Epithelial cell of prostate (primary cell): Measurements from ENCODE around the gene ANO1.
"Not testable (repeated sequence)": the region's sequence is repeated elsewhere in the genome, so short reads cannot be mapped to it uniquely, and the experiment has no call there.

Experiments used
- DNase-seq: peaks from one replicate; pipeline ENCODE4 v3.0.0-alpha.2; 2011; ENCODE audit warnings: low read depth, low spot score
- H3K27ac ChIP-seq: fragments of 450-650 bp; 2 replicates; pipeline ENCODE4 v1.5.1; 2017; ENCODE audit warnings: mild to moderate bottlenecking

Gene ANO1

DNA sequence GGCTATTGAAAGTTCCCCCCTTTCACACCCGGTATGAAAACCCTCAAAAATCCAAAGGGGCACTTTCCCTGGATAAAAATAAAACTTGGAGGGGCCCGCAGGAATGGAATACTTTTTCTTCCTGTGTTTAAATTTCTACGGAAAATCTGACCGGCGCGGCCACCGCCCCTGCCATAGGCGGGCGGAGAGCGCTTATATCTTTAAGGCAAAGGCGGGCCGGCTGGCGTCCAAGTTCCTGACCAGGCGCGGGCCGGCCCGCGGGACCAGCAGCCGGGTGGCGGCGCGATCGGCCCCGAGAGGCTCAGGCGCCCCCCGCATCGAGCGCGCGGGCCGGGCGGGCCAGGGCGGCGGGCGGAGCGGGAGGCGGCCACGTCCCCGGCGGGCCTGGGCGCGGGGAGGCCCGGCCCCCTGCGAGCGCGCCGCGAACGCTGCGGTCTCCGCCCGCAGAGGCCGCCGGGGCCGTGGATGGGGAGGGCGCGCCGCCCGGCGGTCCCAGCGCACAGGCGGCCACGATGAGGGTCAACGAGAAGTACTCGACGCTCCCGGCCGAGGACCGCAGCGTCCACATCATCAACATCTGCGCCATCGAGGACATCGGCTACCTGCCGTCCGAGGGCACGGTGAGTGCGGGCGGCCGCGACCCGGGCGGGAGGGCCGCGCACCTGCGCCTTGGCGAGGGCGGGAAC, at the start of gene ANO1:
Gene ANO1 (plus strand): TSS at position 223 of the 686 bp plus-strand sequence. CDS start 290 bp downstream, at position 513.
- H3K27ac ChIP-seq: peak within 1 kb of the TSS; percentile 72
- no peak for DNase-seq

DNA sequence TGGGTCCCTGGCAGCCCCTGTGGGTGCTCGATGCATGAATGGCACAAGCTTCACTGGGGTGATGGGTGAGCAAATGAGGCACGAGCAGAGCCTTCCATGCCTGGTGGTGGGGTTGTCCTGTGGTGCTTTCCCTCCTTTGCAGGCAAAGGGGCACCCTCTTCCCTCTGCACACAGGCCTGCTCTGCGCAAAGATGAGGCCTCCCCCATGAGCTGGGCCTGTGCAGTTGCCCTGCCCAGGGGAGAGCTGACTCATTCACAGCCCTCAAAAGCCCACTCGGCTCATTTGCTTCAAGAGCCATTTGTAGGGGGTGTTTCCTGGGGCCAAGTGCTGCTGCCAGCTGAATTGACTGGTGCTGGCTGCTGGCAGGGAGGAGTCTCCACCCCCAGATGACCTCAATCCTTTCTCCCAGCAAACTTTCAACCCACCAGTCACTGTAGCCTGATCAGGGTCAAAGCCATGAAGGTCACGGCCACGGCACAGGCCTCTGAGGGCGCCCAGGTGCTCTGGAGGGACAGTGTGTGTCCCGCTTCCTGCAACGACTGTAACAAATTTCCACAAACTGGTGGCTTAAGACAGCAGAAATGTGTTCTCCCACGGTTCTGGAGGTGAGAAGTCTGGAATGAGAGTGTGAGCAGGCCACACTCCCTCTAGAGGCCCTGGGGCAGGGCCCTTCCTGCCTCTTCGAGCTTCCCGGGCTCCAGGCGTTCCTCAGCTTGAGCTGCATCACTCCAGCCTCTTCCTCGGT, 48.8 kb upstream of the ANO1 start:
- no peak overlapping the region for H3K27ac ChIP-seq
- no peak for DNase-seq

GRCh38 chr11:70029861-70030380, 48.2 kb upstream of the ANO1 start:
- DNase-seq: no peak
- H3K27ac ChIP-seq: no peak overlapping the region

GRCh38 chr11:70030412-70030811, 47.7 kb upstream of the ANO1 start:
- DNase-seq: no peak
- no peak overlapping the region for H3K27ac ChIP-seq

DNA sequence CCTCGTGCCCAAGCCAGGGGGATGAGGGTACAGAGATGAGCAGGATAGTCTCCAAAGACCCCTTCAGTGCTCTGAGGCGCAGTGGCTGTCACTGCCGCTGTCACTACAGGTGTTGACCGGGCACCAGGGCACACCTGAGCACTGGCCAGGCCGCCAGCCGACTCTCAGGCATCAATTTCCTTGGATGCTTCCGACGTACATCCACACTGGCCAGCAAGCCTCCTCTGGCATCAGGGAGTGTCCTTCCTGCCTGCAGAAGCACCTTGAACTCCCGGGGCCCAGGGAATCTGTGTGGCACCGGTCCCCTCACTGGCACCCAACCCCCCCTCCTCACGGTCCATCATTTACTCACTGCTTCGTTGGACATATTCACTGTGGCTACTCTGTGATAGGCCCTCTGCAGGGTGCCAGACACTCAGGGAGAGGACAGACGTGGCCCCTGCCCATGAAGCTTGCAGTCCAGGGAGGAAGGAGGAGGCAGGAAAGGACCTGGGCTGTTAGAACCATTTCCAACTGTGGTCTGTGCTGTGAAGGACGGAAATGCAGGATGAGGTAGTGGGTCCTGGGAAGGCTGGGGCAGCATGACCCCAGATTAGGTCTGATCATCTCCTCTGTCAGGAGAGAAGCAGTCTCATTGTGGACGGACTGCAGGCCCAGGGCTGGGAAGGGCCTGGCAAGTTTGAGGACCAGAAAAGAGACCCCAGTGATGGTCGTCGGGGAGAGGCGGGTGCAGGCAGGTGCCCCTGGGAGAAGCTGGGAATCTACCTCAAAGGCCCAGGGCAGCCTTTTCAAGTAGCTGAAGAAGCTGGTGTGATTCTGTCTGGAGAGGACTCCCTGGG, 46.3 kb upstream of the ANO1 start:
- DNase-seq: no peak
- H3K27ac ChIP-seq: no peak overlapping the region

DNA sequence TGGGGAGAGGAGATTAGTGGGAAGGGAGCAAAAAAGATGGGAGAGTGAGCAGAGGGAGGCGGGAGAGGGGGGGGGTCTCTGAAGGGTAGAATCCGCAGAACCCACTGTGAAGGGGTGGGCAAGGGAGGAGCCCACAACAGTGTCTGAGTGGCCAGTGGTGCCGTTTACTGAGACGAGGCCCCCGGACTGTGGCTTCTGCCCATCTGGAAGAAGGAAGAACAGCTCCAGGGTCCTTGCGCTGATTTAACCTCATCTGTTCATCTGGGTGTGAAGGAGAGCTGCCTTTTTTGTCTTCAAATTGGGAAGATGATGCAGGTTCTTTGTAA, 45.7 kb upstream of the ANO1 start:
- no peak overlapping the region for H3K27ac ChIP-seq
- DNase-seq: no peak

DNA sequence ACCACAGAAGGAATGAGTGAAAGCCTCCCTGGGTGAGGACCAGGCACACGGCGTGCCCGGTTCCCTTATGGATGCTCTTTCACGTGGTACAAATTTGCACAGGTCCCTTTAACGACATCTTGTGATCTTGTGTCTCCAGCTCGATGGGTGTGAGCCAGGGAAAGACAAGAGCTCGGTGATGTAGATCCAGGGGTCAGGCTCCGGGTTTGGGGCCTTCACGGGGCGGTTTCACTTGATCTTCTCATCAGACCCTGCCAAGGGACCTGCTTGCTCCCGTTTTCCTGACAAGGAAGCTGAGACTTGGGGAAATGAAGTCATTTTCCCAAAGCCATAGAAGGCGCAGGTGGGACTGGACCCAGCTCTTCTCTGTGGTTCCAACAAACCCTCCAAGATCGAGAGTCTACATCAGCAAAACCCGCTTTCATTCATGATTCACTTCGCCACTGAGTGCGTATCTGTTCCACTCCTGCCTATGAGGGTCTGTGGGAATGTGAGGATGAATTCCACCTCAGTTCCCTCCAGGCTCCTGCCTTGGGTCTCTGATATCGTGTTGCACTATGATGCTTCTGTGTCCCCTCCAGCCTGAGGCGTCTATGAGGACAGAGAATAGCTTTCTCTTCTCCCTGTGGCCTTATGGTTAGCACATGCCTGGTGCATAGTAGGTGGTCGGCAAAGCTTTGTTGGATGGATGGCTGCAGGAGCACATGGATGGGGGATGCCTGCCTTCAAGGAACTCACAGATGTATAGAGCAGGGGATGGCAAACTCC, 45.0 kb upstream of the ANO1 start:
- no peak for DNase-seq
- H3K27ac ChIP-seq: no peak overlapping the region

DNA sequence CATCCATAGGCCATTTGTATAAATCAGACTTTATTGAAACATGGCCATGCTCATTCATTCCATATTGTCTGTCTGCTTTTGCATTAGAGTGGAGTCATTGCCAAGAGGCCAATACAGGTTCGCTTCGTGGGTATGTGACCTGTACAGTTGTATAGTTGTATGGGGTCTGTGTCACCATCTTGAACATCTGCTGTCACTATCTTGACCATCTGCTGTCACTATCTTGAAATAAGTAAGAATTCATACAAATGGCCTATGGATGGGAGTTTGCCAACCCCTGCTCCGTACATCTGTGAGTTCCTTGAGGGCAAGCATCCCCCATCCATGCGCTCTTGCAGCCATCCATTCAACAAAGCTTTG, 44.4 kb upstream of the ANO1 start:
- H3K27ac ChIP-seq: no peak overlapping the region
- no peak for DNase-seq

- no peak for DNase-seq
- H3K27ac ChIP-seq: no peak overlapping the region
Measured at GRCh38 chr11:70034740-70035365, 43.3 kb upstream of the ANO1 start.

DNA sequence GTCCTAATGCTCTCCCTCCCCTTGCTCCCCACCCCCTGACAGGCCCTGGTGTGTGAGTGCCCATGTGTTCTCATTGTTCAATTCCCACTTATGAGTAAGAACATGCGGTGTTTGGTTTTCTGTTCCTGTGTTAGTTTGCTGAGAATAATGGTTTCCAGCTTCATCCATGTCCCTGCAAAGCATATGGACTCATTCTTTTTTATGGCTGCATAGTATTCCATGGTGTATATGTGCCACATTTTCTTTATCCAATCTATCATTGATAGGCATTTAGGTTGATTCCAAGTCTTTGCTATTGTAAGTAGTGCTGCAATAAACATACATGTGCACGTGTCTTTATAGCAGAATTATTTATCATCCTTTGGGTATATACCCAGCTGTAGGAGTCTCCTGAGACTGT, 42.5 kb upstream of the ANO1 start:
- not testable (repeated sequence) for DNase-seq

GRCh38 chr11:70036971-70037882, 40.9 kb upstream of the ANO1 start:
- no peak for DNase-seq
- H3K27ac ChIP-seq: no peak overlapping the region

More for the DNA sequence above, 42.5 kb upstream of the ANO1 start:
- not testable (repeated sequence) for H3K27ac ChIP-seq

DNA sequence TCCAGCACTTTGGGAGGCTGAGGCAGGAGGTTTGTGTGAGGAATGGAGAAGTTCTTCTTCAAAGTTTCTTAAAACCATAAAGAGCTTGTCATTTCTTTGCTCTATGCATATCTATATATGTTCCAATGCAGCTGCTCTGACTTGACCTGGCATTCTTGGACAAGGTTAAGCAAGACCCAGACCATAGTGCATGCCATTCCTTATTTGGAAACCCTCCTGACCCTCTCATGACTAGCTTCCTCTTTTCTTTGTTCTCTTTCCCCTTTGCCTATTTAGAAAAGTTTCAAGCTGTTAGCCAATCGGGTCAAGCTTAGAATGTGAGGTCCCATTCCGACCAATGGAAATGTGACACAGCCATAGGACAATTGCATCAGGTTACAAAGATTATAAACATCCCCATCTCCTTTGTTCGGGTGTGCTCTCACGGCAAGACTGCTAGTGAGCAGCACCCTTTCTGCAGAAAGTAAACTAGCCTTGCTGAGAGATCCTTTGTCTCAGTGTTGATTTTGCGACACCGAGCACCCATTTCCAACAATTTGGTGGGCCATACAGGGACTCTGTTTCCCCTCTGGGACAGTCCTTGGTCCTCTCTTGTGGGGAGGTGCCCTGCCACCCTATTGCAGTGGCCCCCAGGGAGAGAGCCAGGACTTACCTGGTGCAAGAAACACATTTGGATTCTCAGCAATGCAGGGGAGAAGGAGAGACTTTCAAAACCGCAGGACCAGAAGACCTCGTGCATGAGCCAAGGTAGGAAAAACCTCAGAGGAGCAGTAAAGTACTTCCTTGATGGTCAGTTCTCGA, 39.9 kb upstream of the ANO1 start:
- no peak for DNase-seq

GRCh38 chr11:70040452-70040851, 37.7 kb upstream of the ANO1 start:
- DNase-seq: no peak
- no peak overlapping the region for H3K27ac ChIP-seq

More for the DNA sequence above, 39.9 kb upstream of the ANO1 start:
- H3K27ac ChIP-seq: no peak overlapping the region

- H3K27ac ChIP-seq: no peak overlapping the region
- DNase-seq: no peak
Measured at GRCh38 chr11:70040869-70041501, 37.1 kb upstream of the ANO1 start.

- H3K27ac ChIP-seq: no peak overlapping the region
- no peak for DNase-seq
Measured at GRCh38 chr11:70043482-70043881, 34.6 kb upstream of the ANO1 start.

DNA sequence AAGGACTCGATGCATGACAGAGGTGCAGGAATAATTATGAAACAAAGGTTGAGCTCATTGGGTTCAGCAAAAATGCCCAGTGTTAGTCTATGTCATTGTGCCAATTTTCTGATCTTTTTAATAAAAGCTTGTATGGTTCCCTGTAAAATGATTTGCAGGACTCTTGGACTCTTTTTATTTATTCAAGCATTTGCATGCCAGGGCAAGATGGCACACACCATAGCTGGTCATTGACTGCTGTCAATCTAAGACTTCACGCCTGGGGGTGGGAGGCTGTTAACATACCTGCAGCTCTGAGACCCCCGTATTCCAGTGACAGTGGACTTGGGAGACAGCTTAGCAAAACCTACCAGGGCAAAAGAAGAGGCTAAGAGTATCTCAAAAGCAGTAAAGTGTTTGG, 32.0 kb upstream of the ANO1 start:
- no peak for DNase-seq
- no peak overlapping the region for H3K27ac ChIP-seq

DNA sequence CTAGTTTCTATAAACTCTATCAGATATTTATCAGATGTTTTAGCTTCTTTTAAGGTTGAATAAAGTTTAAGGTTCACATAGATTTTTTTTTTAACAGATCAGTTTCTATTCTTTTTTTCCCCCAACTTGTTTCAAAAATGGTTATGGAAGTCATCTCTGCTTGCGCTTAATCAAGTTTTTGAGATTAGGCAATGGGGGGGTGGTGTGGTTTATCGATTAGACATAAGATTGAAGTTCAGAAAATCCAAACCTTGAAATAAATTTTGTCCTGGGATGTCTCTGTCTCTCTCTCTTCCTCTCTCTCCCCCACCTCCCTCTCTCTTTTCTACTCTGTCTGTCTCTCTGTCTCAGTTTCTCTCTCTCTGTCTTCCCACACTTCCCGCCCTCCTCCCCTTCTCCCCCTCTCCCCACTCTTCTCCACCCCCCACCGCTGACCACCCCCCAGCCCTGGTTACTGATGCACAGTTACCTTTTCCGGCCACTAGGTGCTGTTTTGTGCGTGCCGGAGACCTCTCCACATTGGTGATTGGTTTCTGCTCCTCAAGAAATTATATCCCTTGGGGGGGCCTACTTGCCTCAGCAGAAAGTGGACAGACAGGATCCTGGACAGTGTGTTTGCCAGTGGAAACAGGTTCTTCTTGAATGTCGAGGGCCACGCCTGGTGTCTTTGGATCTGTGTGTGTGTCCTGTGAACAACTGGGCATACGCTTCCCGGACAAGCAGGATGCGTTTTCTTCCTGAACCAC, 29.7 kb upstream of the ANO1 start:
- H3K27ac ChIP-seq: no peak overlapping the region
- peak; percentile 54 for DNase-seq
